ENCODE measurements around the gene CSTPP1.

DNA sequence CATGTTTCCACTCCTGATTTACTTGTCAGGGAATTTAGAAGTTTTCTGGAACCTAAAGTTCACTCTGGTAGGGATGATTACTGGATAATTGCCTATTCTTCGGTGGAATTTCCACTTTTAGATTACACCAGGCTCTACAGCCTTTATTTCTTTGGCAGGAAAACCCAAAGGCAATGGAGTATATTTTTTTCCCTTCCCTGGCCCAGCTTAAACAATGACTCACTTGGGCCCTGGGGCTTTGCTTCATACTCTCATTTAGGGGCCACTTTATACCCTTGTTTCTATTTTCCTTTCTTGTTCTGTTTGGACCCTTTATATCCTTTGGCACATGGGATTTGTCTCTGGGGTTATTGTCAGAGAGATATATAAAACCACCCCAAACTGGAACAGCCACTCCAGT is 114.7 kb downstream of the CSTPP1 start:
- TF ChIP-seq, protein P1, sequence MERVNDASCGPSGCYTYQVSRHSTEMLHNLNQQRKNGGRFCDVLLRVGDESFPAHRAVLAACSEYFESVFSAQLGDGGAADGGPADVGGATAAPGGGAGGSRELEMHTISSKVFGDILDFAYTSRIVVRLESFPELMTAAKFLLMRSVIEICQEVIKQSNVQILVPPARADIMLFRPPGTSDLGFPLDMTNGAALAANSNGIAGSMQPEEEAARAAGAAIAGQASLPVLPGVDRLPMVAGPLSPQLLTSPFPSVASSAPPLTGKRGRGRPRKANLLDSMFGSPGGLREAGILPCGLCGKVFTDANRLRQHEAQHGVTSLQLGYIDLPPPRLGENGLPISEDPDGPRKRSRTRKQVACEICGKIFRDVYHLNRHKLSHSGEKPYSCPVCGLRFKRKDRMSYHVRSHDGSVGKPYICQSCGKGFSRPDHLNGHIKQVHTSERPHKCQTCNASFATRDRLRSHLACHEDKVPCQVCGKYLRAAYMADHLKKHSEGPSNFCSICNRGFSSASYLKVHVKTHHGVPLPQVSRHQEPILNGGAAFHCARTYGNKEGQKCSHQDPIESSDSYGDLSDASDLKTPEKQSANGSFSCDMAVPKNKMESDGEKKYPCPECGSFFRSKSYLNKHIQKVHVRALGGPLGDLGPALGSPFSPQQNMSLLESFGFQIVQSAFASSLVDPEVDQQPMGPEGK (CRISPR knock-in tag; IDR thresholded peaks at IDR 0.05; ENCODE audit: borderline replicate concordance), result no peak
- TF ChIP-seq SNAI2 (CRISPR knock-in tag; IDR thresholded peaks at IDR 0.05) (no peak), RARB (CRISPR knock-in tag; IDR thresholded peaks at IDR 0.05) (no peak), GLIS3 (CRISPR knock-in tag; IDR thresholded peaks at IDR 0.05) (no peak), ARNTL (CRISPR knock-in tag; IDR thresholded peaks at IDR 0.05; ENCODE audit: borderline replicate concordance, low read depth) (no peak), BACH2 (CRISPR knock-in tag; IDR thresholded peaks at IDR 0.05; ENCODE audit: borderline replicate concordance) (no peak), ZNF8 (CRISPR knock-in tag; IDR thresholded peaks at IDR 0.05) (no peak), CSDC2 (CRISPR knock-in tag; IDR thresholded peaks at IDR 0.05) (no peak), OSR1 (CRISPR knock-in tag; IDR thresholded peaks at IDR 0.05) (no peak), ZFP30 (CRISPR knock-in tag; IDR thresholded peaks at IDR 0.05) (no peak), ZFP3 (CRISPR knock-in tag; IDR thresholded peaks at IDR 0.05) (no peak), ISL1 (CRISPR knock-in tag; IDR thresholded peaks at IDR 0.05) (no peak)
- TF ChIP-seq, protein P2, sequence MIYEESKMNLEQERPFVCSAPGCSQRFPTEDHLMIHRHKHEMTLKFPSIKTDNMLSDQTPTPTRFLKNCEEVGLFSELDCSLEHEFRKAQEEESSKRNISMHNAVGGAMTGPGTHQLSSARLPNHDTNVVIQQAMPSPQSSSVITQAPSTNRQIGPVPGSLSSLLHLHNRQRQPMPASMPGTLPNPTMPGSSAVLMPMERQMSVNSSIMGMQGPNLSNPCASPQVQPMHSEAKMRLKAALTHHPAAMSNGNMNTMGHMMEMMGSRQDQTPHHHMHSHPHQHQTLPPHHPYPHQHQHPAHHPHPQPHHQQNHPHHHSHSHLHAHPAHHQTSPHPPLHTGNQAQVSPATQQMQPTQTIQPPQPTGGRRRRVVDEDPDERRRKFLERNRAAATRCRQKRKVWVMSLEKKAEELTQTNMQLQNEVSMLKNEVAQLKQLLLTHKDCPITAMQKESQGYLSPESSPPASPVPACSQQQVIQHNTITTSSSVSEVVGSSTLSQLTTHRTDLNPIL (CRISPR knock-in tag; IDR thresholded peaks at IDR 0.05; ENCODE audit: low read depth), result no peak
- TF ChIP-seq, protein P3, sequence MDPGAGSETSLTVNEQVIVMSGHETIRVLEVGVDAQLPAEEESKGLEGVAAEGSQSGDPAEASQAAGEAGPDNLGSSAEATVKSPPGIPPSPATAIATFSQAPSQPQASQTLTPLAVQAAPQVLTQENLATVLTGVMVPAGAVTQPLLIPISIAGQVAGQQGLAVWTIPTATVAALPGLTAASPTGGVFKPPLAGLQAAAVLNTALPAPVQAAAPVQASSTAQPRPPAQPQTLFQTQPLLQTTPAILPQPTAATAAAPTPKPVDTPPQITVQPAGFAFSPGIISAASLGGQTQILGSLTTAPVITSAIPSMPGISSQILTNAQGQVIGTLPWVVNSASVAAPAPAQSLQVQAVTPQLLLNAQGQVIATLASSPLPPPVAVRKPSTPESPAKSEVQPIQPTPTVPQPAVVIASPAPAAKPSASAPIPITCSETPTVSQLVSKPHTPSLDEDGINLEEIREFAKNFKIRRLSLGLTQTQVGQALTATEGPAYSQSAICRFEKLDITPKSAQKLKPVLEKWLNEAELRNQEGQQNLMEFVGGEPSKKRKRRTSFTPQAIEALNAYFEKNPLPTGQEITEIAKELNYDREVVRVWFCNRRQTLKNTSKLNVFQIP (CRISPR knock-in tag; IDR thresholded peaks at IDR 0.05; ENCODE audit: borderline replicate concordance, low read depth), result no peak
